HepG2 (cell line): ENCODE results near the gene CDS1. TPM values are rescaled to one million over a fixed set of nuclear protein-coding genes. Genes with fewer than 3 reads are reported as not detected.

Source experiments
- ATAC-seq: fragments of 200-7000 bp; cut with Tn5 transposase; 3 replicates; pipeline ENCODE4 v1.9.1; 2020; ENCODE audit warnings: mild to moderate bottlenecking, moderate library complexity
- BruUV-seq: library from RNA; stranded (reverse); fragments of 400-500 nt; replicated peaks from 2 replicates; lab custom pipeline; 2021; lab: Mats Ljungman, UMichigan
- CTCF ChIA-PET: fragments of 300-600 bp; formaldehyde crosslinking; extraction: SDS; loops from one replicate; lab custom pipeline; 2021; ENCODE audit warnings: low total read pairs, inconsistent platforms, low intra/inter-chr PET ratio; lab: Yijun Ruan, JAX
- POLR2A ChIA-PET: fragments of 350-600 bp; sonication (Branson Sonifier 250); formaldehyde crosslinking; loops from one replicate; lab custom pipeline; 2020; ENCODE audit warnings: antibody characterized with exemption, inconsistent platforms; lab: Yijun Ruan, JAX
- DNase-seq: peaks from one replicate; pipeline ENCODE4 v3.0.0-alpha.2; 2015; ENCODE audit warnings: low spot score
- FAIRE-seq: peaks from 3 replicates; lab custom pipeline; 2011; peaks lifted over from hg19 to GRCh38; lab: Jason Lieb, UNC
- H2AFZ ChIP-seq: one replicate; pipeline ENCODE4 v1.6.1; 2011; ENCODE audit warnings: low read length, inconsistent platforms
- H3K27ac ChIP-seq: fragments of 300-600 bp; 3 replicates; pipeline ENCODE4 v1.8.0; 2011; ENCODE audit warnings: mixed run types, mild to moderate bottlenecking, mixed read lengths, low read length, inconsistent platforms; ENCODE audit not compliant: insufficient read depth; ENCODE audit errors: extremely low read length
- H3K27me3 ChIP-seq, 2 experiments: fragments of 200-600 bp in 1 of 2; 2 replicates in 1 of 2; 3 replicates in 1 of 2; pipeline versions ENCODE4 v1.6.0 to v1.8.0; 2011; ENCODE audit warnings: low read length in 2 of 2, mild to moderate bottlenecking in 2 of 2, moderate library complexity in 2 of 2, inconsistent platforms in 1 of 2; ENCODE audit not compliant: insufficient read depth in 2 of 2, control insufficient read depth in 1 of 2
- H3K36me3 ChIP-seq, 2 experiments: fragments of 200-600 bp in 1 of 2; replicated peaks in 1 of 2; 2 replicates in 1 of 2; 3 replicates in 1 of 2; pipeline versions ENCODE4 v1.5.1 to v1.8.0; 2011; ENCODE audit warnings: low read length in 2 of 2, inconsistent platforms in 1 of 2; ENCODE audit not compliant: insufficient read depth in 2 of 2, control insufficient read depth in 1 of 2
- H3K4me1 ChIP-seq: 2 replicates; pipeline ENCODE4 v1.5.1; 2012; ENCODE audit warnings: low read length, inconsistent platforms; ENCODE audit not compliant: insufficient read depth
- H3K4me2 ChIP-seq: 2 replicates; pipeline ENCODE4 v1.6.0; 2011; ENCODE audit warnings: low read depth, low read length, inconsistent platforms
- H3K4me3 ChIP-seq, 3 experiments: fragments of 200-600 bp in 1 of 3; sonication (generic), shearing (Covaris generic) in 1 of 3; replicated peaks in 1 of 3; 2 replicates each; pipeline ENCODE4 v1.5.1; 2011 to 2016; ENCODE audit warnings: low read length in 3 of 3, inconsistent platforms in 2 of 3, low read depth in 2 of 3, mild to moderate bottlenecking in 2 of 3, control low read depth in 1 of 3, mixed read lengths in 1 of 3; ENCODE audit not compliant: insufficient read depth in 1 of 3
- H3K79me2 ChIP-seq: one replicate; pipeline ENCODE4 v1.6.1; 2011; ENCODE audit warnings: low read length, inconsistent platforms; ENCODE audit not compliant: insufficient read depth
- H3K9ac ChIP-seq: 2 replicates; pipeline ENCODE4 v1.6.0; 2011; ENCODE audit warnings: mild to moderate bottlenecking, low read depth, low read length, inconsistent platforms; ENCODE audit not compliant: insufficient read depth
- H3K9me3 ChIP-seq: 2 replicates; pipeline ENCODE4 v1.5.1; 2012; ENCODE audit warnings: mild to moderate bottlenecking, low read length
- H4K20me1 ChIP-seq: 2 replicates; pipeline ENCODE4 v1.6.0; 2011; ENCODE audit warnings: inconsistent platforms, mild to moderate bottlenecking, low read length, moderate library complexity; ENCODE audit not compliant: insufficient read depth
- ARHGAP35 ChIP-seq: sonication (generic); formaldehyde crosslinking; IDR thresholded peaks from 2 replicates; pipeline ENCODE4 v1.9.0; 2022; ENCODE audit warnings: mild to moderate bottlenecking, inconsistent platforms, moderate library complexity, missing genetic modification reagents, borderline replicate concordance
- CHD4 ChIP-seq: fragments of 200-600 bp; sonication (generic); IDR thresholded peaks from 2 replicates; pipeline ENCODE4 v1.7.0; 2017; ENCODE audit warnings: mild to moderate bottlenecking, low read length, borderline replicate concordance
- DMAP1 ChIP-seq: IDR thresholded peaks from 2 replicates; pipeline ENCODE4 v1.6.1; 2016
- HMGXB3 ChIP-seq: sonication (generic); formaldehyde crosslinking; IDR thresholded peaks from 2 replicates; pipeline ENCODE4 v1.4.0; 2020; ENCODE audit warnings: missing genetic modification reagents, borderline replicate concordance
- MXD3 ChIP-seq: IDR thresholded peaks from 2 replicates; pipeline ENCODE4 v1.6.1; 2016; ENCODE audit warnings: mild to moderate bottlenecking, missing biosample characterization, missing genetic modification reagents
- SATB2 ChIP-seq: sonication (generic); formaldehyde crosslinking; IDR thresholded peaks from 2 replicates; pipeline ENCODE4 v1.5.0; 2020; ENCODE audit warnings: missing genetic modification reagents
- THAP7 ChIP-seq: sonication (generic); formaldehyde crosslinking; IDR thresholded peaks from 2 replicates; pipeline ENCODE4 v1.8.1; 2023; ENCODE audit warnings: mild to moderate bottlenecking, missing genetic modification reagents
- ZNF160 ChIP-seq: sonication (generic); formaldehyde crosslinking; IDR thresholded peaks from 2 replicates; pipeline ENCODE4 v1.8.0; 2022; ENCODE audit warnings: mild to moderate bottlenecking, inconsistent platforms, missing genetic modification reagents
- ZNF331 ChIP-seq: sonication (generic); formaldehyde crosslinking; IDR thresholded peaks from 2 replicates; pipeline ENCODE4 v1.4.0; 2020; ENCODE audit warnings: missing genetic modification reagents
- ZNF605 ChIP-seq: sonication (generic); formaldehyde crosslinking; IDR thresholded peaks from 2 replicates; pipeline ENCODE4 v1.8.0; 2022; ENCODE audit warnings: mild to moderate bottlenecking, missing genetic modification reagents
- ZNF768 ChIP-seq: sonication (generic); formaldehyde crosslinking; IDR thresholded peaks from 2 replicates; pipeline ENCODE4 v1.4.0; 2020; ENCODE audit warnings: missing genetic modification reagents
- ZNF780A ChIP-seq: sonication (generic); formaldehyde crosslinking; IDR thresholded peaks from 2 replicates; pipeline ENCODE4 v1.8.0; 2022; ENCODE audit warnings: mild to moderate bottlenecking, missing genetic modification reagents, moderate library complexity
- ZSCAN30 ChIP-seq: sonication (generic); formaldehyde crosslinking; IDR thresholded peaks from 2 replicates; pipeline ENCODE4 v1.5.0; 2020; ENCODE audit warnings: mild to moderate bottlenecking, missing genetic modification reagents
- WGBS: methylation state at CpG from one replicate; pipeline ENCODE4 v1.1.6; 2017; ENCODE audit warnings: low lambda C conversion rate; 5-methylcytosine and 5-hydroxymethylcytosine counted together
- in situ Hi-C: cut with HindIII; loops from 2 replicates; pipeline ENCODE4 v1.10.0; 2017; ENCODE audit warnings: low pct_unique_long_range_greater_than_20kb; ENCODE audit not compliant: extremely low pct_ligation_motif_present
- intact Hi-C: fragments of 100-400 bp; cut with micrococcal nuclease; formaldehyde crosslinking; loops from one replicate; pipeline ENCODE4 v1.10.0; 2022; ENCODE audit not compliant: unreplicated experiment
- polyA plus RNA-seq, 8 experiments: library from polyadenylated mRNA; depleted of rRNA in 3 of 8; stranded (reverse) in 7 of 8; unstranded in 1 of 8; fragments of >200 nt; fragmentation: Illumina TruSeq in 4 of 8; extraction: Trizol in 4 of 8; gene quantifications; 2 replicates each; pipeline versions ENCODE4 v1.2.1 to v1.2.3, GENCODE V29; 2011 to 2016; ENCODE audit warnings: low read depth in 4 of 8, missing spikeins in 1 of 8, mixed read lengths in 1 of 8; ENCODE audit not compliant: insufficient read depth in 1 of 8
- total RNA-seq, 5 experiments: library from RNA; depleted of rRNA; stranded (reverse); fragments of >200 nt; fragmentation: Illumina TruSeq; extraction: Trizol; gene quantifications; 2 replicates each; pipeline ENCODE4 v1.2.3, GENCODE V29; 2016; ENCODE audit warnings: low read depth in 1 of 5

Gene CDS1
- total and polyA plus RNA-seq, 2 of the 13 experiments (the other 11 are each of a cell fraction or from before 2014, with no cell fraction given): 2.1 to 3.2 TPM

GRCh38 chr4:84565951-84566350 is 17.0 kb upstream of the CDS1 start:
- H3K27me3 ChIP-seq: no peaks in the 10 kb centered on the region; a peak in 1 of 5 replicates
- ChIA-PET CTCF (no interaction called here), POLR2A (no interaction called here)
- TF ChIP-seq MXD3 (CRISPR knock-in tag) (no peak), ZNF331 (CRISPR knock-in tag) (no peak), DMAP1 (CRISPR knock-in tag) (no peak), ZSCAN30 (CRISPR knock-in tag) (no peak), HMGXB3 (CRISPR knock-in tag) (no peak), ZNF160 (CRISPR knock-in tag) (no peak), THAP7 (CRISPR knock-in tag) (no peak), ARHGAP35 (CRISPR knock-in tag) (no peak), ZNF780A (no peak), SATB2 (CRISPR knock-in tag) (no peak), CHD4 (no peak), ZNF605 (CRISPR knock-in tag) (no peak), ZNF768 (CRISPR knock-in tag) (no peak)
- H3K4me2 ChIP-seq: no peak overlapping the region
- in situ Hi-C loops: no loop called here
- H3K4me1 ChIP-seq: no peaks in the 10 kb centered on the region
- H3K79me2 ChIP-seq: no peaks in the 10 kb centered on the region
- no peaks in the 10 kb centered on the region for H3K36me3 ChIP-seq
- intact Hi-C loops: no loop called here
- no peak overlapping the region for H3K27ac ChIP-seq
- no peak for FAIRE-seq
- no peak for DNase-seq
- no TSS peak for BruUV-seq
- 19% methylated on average over 4 of the region's 4 CpGs for WGBS
- no peak overlapping the region for H3K9ac ChIP-seq
- ATAC-seq: no peak
- H3K9me3 ChIP-seq: no peaks in the 10 kb centered on the region
- no peak overlapping the region for H3K4me3 ChIP-seq
- no peak overlapping the region for H2AFZ ChIP-seq
- H4K20me1 ChIP-seq: no peaks in the 10 kb centered on the region
